GM18502 (cell line): ENCODE measurements around the gene LAMA5.

Source experiments
- ATAC-seq: cut with Tn5 transposase; IDR thresholded peaks from one replicate; pipeline ENCODE4 v1.9.1; 2021; ENCODE audit warnings: mild to moderate bottlenecking; ENCODE audit not compliant: unreplicated experiment, poor library complexity

LAMA5 gene

GRCh38 chr20:62282103-62282502 lies 85.0 kb downstream of the LAMA5 start:
- ATAC-seq, result no peak

GRCh38 chr20:62281161-62281933 lies 85.8 kb downstream of the LAMA5 start:
- no peak for ATAC-seq

- no peak for ATAC-seq
Observed at GRCh38 chr20:62280303-62280702, 86.8 kb downstream of the LAMA5 start.

DNA sequence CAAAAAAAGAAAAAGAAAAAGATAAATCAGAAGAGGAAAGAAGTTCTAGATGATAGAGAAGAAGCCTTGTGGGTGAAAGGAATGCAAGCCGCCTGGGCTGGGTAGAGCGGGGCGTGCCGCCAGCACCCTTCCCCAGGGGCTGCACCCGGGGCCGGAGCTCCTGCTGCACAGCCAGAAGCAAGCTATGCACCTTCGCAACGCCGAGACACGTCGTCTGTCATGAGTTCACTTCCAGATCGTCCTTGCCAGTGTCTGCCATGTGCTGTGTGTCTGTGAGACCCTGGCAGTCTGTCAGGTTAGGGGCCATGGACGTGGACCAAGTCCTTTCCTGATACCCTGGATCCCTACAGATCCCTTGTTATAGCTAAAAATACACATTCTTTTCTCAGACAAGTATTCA lies 89.9 kb downstream of the LAMA5 start:
- ATAC-seq, result no peak

DNA sequence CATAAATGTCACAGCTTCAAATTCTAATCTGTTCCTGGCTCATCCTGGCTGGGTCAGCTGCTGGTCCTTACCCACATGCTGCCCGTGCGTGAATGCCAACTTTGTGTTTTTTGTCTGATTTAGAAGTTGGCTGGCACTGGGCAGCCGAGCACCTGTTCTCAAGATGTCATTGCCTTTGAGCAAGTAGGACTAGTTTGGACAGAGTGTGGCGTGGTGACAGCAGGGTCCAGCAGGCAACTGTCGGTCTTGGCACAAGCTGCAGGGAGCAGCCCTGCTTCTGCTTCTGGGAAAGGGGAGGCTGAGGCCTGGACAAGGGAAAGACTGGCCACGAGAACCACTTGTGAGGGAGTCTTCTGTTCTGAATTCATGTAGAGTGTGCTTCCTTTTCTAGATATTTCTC lies 90.7 kb downstream of the LAMA5 start:
- ATAC-seq, result no peak

DNA sequence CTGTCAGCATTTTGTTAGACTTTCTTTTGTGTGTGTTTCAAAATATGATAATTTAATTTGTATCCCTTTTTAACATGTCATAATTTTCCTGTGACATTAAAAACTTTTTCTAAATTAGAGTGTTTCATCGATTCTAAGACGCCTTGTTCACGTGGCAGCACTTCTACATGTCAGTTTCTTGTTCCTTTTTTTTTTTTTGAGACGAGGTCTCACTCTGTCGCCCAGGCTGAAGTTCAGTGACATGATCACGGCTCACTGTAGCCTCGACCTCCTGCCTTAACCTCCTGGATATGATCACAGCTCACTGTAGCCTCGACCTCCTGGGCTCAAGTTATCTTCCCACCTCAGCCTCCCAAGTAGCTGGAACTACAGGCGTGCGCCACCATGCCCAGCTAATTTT lies 91.9 kb downstream of the LAMA5 start:
- no peak for ATAC-seq

DNA sequence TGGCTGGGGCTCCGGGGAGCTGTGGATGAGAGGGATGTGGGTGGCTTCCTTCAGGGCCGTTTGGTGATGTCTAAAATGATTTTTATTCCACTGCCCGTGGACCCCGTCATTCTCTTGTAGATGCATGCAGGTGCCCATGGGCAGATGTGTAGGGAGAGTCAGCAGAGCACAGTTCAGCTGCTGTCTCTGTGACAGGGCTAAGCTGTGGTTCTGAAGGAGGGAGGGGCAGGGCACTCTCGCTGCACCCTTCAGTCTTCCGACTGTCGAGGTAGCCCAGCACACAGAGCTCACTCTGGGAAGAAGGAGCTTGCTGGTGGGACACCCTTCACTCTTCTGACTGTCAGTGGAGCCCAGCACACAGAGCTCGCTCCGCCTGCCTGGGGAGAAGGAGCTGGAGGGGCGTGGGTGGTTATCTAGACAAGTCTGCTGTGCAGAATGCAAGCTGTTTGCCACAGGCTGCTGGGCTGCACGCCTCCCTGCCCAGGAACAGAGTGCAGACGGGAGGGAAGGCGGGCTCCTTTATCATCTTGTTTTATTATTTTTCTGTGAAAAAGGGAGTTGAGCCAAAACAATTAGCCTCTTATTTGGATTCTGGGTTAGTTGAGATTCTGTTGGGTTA lies 92.7 kb downstream of the LAMA5 start:
- ATAC-seq, result no peak

GRCh38 chr20:62273416-62273815 lies 93.7 kb downstream of the LAMA5 start:
- ATAC-seq, result no peak

DNA sequence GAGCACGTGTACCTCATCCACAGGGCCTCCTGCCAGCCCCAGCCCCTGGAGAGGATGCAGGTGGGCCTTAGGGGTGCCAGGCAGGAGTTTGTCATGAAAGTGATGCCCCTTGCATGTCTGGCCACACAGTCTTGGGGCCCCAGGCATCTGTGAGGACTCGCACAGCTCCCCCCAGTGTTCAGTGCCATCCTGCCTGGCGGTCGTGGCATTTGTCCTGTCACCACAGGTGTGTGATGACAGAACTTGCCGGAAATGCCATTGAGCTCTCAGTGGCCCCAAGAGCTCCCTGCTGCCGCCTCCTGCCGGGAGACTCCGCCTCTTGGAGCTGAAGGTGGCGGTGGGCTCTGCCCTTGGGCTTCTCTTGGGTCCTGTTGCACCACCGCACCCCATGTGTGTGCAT lies 94.9 kb downstream of the LAMA5 start:
- ATAC-seq, result no peak

- ATAC-seq, result no peak
Observed at GRCh38 chr20:62269871-62270270, 97.2 kb downstream of the LAMA5 start.

GRCh38 chr20:62269378-62269777 lies 97.7 kb downstream of the LAMA5 start:
- ATAC-seq, result no peak

- no peak for ATAC-seq
Observed at GRCh38 chr20:62268228-62268900, 98.7 kb downstream of the LAMA5 start.

DNA sequence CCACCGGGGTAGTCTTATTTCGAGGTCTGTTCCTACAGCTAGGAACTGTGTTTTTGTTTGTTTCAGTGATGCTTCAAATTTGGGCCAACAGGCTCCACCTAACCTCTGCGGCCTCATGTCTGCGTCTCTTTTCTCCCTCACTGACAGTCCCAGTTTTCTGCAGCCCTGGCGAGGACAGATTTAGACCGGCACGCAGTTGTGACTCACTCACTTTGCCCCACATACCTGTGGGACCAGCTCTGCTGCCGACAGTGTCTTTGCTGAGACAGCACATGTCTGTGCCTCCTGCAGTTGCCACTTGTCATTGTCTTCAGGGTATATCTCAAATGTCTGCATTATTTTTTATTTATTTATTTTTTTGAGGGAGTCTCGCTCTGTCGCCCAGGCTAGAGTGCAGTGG lies 99.6 kb downstream of the LAMA5 start:
- ATAC-seq, result no peak

GRCh38 chr20:62266851-62267250 lies 100.3 kb downstream of the LAMA5 start:
- ATAC-seq, result no peak

DNA sequence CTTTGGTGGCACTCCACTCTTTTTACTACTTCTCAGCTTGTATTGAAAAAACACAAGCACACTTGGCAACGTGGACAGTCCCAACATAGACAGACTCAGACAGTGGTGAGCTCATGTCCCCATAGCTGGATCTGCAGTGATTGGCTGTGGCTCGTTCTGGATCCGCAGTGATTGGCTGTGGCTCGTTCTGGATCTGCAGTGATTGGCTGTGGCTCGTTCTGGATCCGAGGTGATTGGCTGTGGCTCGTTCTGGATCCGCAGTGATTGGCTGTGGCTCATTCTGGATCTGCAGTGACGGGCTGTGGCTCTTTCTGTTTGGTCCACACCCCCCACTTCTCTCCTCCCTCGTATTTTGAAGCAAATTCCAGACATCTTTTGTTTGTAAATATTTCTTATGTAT lies 100.8 kb downstream of the LAMA5 start:
- no peak for ATAC-seq

- no peak for ATAC-seq
Observed at GRCh38 chr20:62265365-62265764, 101.7 kb downstream of the LAMA5 start.

GRCh38 chr20:62263396-62263795 lies 103.7 kb downstream of the LAMA5 start:
- no peak for ATAC-seq

DNA sequence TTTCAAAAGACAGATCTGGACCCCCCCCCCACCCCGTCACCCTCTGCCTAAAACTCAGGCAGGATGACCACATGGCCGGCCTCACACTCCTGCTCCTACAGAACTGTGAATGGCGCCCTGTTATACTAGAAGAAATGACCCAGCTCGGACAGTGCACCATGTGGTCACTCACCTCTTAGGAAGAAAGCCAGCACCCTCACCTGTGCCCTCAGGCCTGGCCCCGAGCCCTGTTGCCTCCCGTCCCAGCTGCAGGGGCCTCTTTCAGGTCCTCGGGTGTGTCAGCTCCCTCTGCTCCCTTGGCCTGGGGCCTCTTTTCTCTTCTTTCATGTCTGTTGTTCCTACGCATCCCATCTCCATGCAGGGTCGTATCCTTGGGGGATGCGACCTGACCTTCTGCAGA lies 105.0 kb downstream of the LAMA5 start:
- no peak for ATAC-seq

- ATAC-seq, result no peak
Observed at GRCh38 chr20:62259294-62259565, 107.9 kb downstream of the LAMA5 start.
